GM12801 (cell line): ENCODE results near the gene MAGEA9B.
"Not testable (repeated sequence)": the region's sequence is repeated elsewhere in the genome, so short reads cannot be mapped to it uniquely, and the experiment has no call there.

Source experiments
- TF ChIP-seq, protein P1 (sequence below): IDR thresholded peaks from one replicate; pipeline ENCODE4 v1.5.1; 2011; ENCODE audit warnings: control low read depth; ENCODE audit not compliant: insufficient read length; ENCODE audit errors: extremely low read depth

Gene MAGEA9B, protein sequence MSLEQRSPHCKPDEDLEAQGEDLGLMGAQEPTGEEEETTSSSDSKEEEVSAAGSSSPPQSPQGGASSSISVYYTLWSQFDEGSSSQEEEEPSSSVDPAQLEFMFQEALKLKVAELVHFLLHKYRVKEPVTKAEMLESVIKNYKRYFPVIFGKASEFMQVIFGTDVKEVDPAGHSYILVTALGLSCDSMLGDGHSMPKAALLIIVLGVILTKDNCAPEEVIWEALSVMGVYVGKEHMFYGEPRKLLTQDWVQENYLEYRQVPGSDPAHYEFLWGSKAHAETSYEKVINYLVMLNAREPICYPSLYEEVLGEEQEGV

DNA sequence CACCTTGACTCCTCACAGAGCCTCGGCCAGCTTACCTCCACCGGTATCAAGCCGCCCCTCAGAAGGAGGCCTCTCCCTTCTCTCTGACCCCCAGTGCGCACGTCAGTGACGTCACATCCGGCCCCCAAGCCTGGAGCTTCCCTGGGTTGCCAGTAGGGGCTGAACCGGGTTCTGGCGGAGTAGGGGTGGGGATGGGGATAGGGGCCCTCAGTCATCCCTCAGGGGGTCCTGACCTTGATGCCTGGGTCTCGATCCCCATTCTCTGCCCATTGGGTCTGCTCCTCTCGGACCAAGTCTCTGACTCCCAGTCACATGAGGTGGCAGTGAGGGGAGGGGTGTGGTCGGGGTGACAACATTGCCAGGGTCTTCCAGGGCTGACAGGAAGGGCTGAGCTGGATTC, at the start of gene MAGEA9B:
MAGEA9B (minus strand) TSS at position 101 of the 400 bp plus-strand sequence. CDS start 4,280 bp downstream, outside the sequence.
- TF ChIP-seq, protein P1, sequence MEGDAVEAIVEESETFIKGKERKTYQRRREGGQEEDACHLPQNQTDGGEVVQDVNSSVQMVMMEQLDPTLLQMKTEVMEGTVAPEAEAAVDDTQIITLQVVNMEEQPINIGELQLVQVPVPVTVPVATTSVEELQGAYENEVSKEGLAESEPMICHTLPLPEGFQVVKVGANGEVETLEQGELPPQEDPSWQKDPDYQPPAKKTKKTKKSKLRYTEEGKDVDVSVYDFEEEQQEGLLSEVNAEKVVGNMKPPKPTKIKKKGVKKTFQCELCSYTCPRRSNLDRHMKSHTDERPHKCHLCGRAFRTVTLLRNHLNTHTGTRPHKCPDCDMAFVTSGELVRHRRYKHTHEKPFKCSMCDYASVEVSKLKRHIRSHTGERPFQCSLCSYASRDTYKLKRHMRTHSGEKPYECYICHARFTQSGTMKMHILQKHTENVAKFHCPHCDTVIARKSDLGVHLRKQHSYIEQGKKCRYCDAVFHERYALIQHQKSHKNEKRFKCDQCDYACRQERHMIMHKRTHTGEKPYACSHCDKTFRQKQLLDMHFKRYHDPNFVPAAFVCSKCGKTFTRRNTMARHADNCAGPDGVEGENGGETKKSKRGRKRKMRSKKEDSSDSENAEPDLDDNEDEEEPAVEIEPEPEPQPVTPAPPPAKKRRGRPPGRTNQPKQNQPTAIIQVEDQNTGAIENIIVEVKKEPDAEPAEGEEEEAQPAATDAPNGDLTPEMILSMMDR: not testable (repeated sequence)

DNA sequence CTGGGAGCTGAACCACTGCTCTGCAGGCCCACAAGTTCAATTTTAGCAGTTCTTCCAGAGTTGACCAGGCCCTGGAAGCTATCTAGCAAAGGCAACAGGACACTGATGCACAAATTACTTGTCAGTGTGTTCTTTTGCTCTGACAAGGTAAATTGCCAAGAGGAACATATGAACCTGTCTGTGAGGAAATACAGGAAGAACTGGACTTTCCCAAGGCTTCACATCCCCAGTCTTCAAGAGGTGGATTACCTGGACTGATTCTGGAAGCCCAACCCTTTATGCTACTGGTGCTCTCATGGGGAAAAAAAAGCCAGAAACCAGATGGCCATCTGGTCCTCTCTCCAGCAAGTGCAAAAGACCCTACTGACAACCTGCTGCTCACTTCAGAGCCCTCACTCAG, 46.3 kb upstream of the MAGEA9B start:
- TF ChIP-seq, protein P1: no peak

DNA sequence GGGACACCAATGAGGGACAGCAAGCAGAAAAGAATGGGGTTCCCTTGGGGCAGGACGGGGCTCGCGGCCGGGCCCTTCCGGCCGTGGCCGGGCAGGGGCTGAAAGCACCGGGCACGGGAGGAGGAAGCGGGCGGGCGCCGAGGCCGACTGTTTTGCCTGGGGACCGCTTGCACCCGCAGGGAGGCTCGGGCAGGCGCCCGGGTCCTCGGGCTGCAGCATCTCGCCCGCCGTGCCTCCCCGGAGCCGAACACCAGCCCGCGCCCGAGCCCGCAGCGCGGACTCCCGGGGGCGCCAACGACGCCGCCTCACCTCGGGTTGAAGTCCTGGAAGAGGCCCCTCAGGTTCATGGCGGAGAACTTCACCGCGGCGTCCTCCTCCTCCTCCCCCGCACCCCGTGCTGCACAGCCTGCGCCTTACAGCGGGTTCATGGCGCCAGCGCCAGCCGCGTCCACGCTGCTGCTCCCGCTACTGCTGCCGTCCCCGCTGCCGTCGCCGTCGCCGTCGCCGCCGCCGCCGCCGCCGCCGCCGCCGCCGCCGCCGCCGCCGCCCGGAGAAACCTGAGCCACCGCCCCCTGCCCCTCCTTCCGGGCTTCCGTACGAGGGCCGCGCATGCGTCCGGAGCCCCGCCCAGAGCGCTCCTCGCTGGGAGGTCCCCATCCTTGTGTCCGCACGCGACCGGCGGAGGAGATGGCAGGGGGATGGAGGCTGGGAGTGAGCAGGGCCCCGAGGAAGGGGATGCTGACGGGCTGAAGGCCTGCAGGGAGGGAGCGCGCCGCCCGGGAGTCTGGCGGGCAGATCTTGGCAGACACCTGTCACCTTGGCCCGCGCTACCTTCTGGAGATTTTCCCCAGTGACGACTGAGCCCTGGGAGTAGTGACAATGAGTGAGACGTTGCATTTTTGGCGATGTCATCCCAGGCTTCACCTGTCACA, 44.2 kb upstream of the MAGEA9B start, which contains the start of gene TMEM185A:
TMEM185A (minus strand) TSS at position 559 of the 932 bp plus-strand sequence; CDS start at position 347, 212 bp downstream.
- TF ChIP-seq, protein P1: no peak

DNA sequence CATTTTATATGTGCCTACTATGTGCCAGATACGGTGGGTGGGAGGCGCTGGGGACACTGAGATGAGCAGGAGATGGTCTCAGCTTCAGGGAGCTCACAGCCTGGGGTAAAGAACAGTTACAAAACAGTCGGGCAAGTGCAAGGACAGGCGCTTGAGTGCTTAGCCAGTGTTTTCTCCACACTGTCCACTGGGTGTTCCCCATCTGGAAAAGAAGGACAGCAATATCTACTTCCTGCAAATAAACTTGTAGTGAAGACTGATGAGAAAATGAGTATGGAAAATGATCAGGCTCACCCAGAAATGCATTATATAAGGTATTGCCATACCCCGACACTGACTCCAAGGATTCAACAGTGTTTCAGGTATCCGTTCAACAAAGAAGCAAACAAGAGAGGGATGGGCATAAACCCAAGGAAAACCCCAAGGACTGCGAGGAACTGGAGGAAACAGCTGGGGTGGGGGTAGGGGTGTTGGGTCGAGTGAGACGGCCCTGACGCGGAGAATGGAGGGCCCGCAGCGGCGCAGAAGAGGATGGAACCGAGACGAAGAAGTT, 43.5 kb upstream of the MAGEA9B start:
- TF ChIP-seq, protein P1: no peak

DNA sequence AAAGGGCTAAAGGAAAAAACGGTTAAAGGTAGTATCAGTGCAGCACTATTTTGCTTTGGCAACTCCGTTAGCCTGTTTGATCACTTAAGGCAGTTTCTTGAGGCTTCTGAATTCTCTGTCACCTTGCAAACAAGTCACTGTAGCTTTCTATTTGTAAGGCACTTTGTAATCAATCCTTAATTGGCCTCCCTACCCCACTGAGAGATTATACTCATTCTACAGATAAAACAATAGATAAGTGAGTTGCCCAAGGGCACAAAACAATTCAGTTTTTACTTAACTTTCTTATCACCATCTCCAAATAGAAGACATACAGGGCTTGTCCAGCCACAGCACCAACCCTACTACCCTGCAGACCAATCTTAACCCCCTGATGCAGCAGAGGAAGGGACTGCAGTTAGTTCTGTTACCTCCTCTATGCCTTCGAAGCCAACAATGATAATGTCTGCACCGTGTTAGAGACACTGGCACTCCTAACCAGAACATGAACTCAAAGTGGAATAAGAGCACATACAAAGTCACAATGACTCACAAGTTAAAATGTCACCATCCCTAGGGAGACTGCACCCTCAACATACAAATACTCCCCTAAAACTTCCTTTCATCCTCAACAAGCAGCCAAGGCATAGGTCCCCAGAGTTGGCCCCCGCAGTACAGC, 42.6 kb upstream of the MAGEA9B start:
- TF ChIP-seq, protein P1: no peak

DNA sequence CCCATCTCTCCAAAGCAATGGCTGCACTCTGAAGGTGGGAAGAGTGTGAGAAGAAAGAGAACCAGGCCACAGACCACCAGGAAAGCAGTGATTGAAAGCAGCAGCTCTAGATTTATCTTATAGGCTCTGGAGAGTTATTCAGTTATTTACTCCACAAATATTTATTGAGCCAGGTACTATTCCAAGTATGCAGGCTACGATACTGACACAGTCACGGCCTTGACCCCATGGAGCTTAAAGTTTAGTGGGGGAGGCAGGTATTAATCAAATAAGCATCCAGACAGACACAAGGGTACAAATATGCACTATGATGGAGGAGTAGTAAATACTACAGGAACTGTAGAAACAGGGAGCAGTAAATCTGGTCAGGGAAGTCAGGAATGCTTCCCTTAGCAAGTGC, 41.5 kb upstream of the MAGEA9B start:
- TF ChIP-seq, protein P1: no peak

DNA sequence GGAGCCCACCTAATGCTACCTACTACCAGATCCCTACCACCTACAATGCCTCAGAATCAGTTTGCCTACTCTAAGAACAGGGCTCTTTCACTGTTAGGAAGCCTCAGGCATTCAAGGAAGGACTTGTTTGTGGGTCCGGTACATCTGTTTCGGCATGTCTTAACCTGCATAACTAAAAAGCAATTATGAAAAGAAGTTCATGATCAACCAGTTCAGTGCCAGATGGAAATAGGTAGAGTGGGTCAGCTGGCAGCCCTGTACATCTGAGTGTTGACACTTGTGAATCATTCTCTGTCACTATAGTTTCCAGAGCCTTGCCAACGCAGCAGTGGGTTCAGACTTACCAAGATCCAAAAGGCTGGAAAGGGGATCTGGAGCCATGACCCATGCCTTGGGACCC, 41.0 kb upstream of the MAGEA9B start:
- TF ChIP-seq, protein P1: no peak
